H9 (cell line): Measurements from ENCODE around the gene COG8. TPM values are rescaled to one million over a fixed set of nuclear protein-coding genes. Genes with fewer than 3 reads are reported as not detected.

Source experiments
- DNase-seq: peaks from one replicate; pipeline ENCODE4 v3.0.0-alpha.2; 2017
- H2AFZ ChIP-seq: one replicate; pipeline ENCODE4 v1.6.1; 2013; ENCODE audit warnings: mild to moderate bottlenecking, low read length, control low read depth, moderate library complexity
- H2AK5ac ChIP-seq: 2 replicates; pipeline ENCODE4 v1.6.1; 2013; ENCODE audit warnings: low read length, control low read depth, mixed read lengths; ENCODE audit not compliant: insufficient read length
- H2BK120ac ChIP-seq: one replicate; pipeline ENCODE4 v1.6.1; 2013; ENCODE audit warnings: low read depth, mild to moderate bottlenecking, low read length, control low read depth, inconsistent platforms; ENCODE audit not compliant: poor library complexity, severe bottlenecking
- H2BK12ac ChIP-seq: 2 replicates; pipeline ENCODE4 v1.6.1; 2013; ENCODE audit warnings: low read length, control low read depth, mixed read lengths, low read depth; ENCODE audit not compliant: insufficient read length
- H2BK15ac ChIP-seq: 2 replicates; pipeline ENCODE4 v1.6.1; 2013; ENCODE audit warnings: low read depth, low read length, control low read depth
- H2BK20ac ChIP-seq: one replicate; pipeline ENCODE4 v1.6.1; 2013; ENCODE audit warnings: low read depth, mild to moderate bottlenecking, low read length, control low read depth, inconsistent platforms; ENCODE audit not compliant: poor library complexity, severe bottlenecking
- H2BK5ac ChIP-seq: 2 replicates; pipeline ENCODE4 v1.6.1; 2013; ENCODE audit warnings: low read length, control low read depth, mixed read lengths; ENCODE audit not compliant: insufficient read length
- H3K14ac ChIP-seq: 2 replicates; pipeline ENCODE4 v1.6.1; 2013; ENCODE audit warnings: low read length, control low read depth; ENCODE audit not compliant: insufficient read depth
- H3K18ac ChIP-seq: 2 replicates; pipeline ENCODE4 v1.6.1; 2013; ENCODE audit warnings: low read depth, mild to moderate bottlenecking, mixed read lengths, low read length, control low read depth; ENCODE audit not compliant: insufficient read length
- H3K23ac ChIP-seq: 2 replicates; pipeline ENCODE4 v1.6.1; 2013; ENCODE audit warnings: low read length, control low read depth, mixed read lengths, low read depth; ENCODE audit not compliant: insufficient read length
- H3K23me2 ChIP-seq: 2 replicates; pipeline ENCODE4 v1.6.1; 2013; ENCODE audit warnings: low read depth, mild to moderate bottlenecking, mixed read lengths, low read length, control low read depth; ENCODE audit not compliant: insufficient read length, poor library complexity, severe bottlenecking
- H3K27ac ChIP-seq: 2 replicates; pipeline ENCODE4 v1.5.1; 2013; ENCODE audit warnings: low read length, control low read depth, mixed read lengths, low read depth; ENCODE audit not compliant: insufficient read length
- H3K27me3 ChIP-seq: 2 replicates; pipeline ENCODE4 v1.6.1; 2013; ENCODE audit warnings: low read length, control low read depth, inconsistent platforms; ENCODE audit not compliant: insufficient read depth
- H3K4ac ChIP-seq: 2 replicates; pipeline ENCODE4 v1.6.1; 2013; ENCODE audit warnings: low read depth, mild to moderate bottlenecking, control low read depth, inconsistent platforms, low read length, moderate library complexity
- H3K4me1 ChIP-seq: 2 replicates; pipeline ENCODE4 v1.6.1; 2013; ENCODE audit warnings: low read length, control low read depth, inconsistent platforms; ENCODE audit not compliant: insufficient read depth
- H3K4me2 ChIP-seq: 2 replicates; pipeline ENCODE4 v1.6.1; 2013; ENCODE audit warnings: low read length, control low read depth, mixed read lengths; ENCODE audit not compliant: insufficient read length, insufficient read depth
- H3K56ac ChIP-seq: 2 replicates; pipeline ENCODE4 v1.6.1; 2013; ENCODE audit warnings: low read depth, mild to moderate bottlenecking, mixed read lengths, low read length, control low read depth; ENCODE audit not compliant: insufficient read length
- H3K79me1 ChIP-seq: 2 replicates; pipeline ENCODE4 v1.6.1; 2013; ENCODE audit warnings: low read depth, mild to moderate bottlenecking, moderate library complexity, low read length, control low read depth, inconsistent platforms; ENCODE audit not compliant: insufficient read depth, poor library complexity, severe bottlenecking
- H3K79me2 ChIP-seq: 2 replicates; pipeline ENCODE4 v1.6.1; 2013; ENCODE audit warnings: low read length, control low read depth, inconsistent platforms; ENCODE audit not compliant: insufficient read depth
- H3K9ac ChIP-seq: 2 replicates; pipeline ENCODE4 v1.6.1; 2013; ENCODE audit warnings: low read length, control low read depth, mixed read lengths; ENCODE audit not compliant: insufficient read length; ENCODE audit errors: extremely low read depth
- H3K9me3 ChIP-seq: one replicate; pipeline ENCODE4 v1.6.1; 2013; ENCODE audit warnings: low read depth, low read length, inconsistent platforms; ENCODE audit not compliant: control insufficient read depth
- H3T11ph ChIP-seq: one replicate; pipeline ENCODE4 v1.6.1; 2013; ENCODE audit warnings: mild to moderate bottlenecking, low read length, control low read depth, inconsistent platforms
- H4K20me1 ChIP-seq: one replicate; pipeline ENCODE4 v1.6.1; 2013; ENCODE audit not compliant: control insufficient read depth, insufficient read length, insufficient read depth
- H4K5ac ChIP-seq: 2 replicates; pipeline ENCODE4 v1.6.1; 2013; ENCODE audit warnings: low read depth, mild to moderate bottlenecking, mixed read lengths, low read length, control low read depth; ENCODE audit not compliant: insufficient read length
- H4K8ac ChIP-seq: replicated peaks from 2 replicates; pipeline ENCODE4 v1.6.1; 2013; ENCODE audit warnings: low read length, control low read depth, mixed read lengths, low read depth; ENCODE audit not compliant: insufficient read length
- H4K91ac ChIP-seq: 2 replicates; pipeline ENCODE4 v1.6.1; 2013; ENCODE audit warnings: low read depth, mild to moderate bottlenecking, moderate library complexity, mixed read lengths, low read length, control low read depth; ENCODE audit not compliant: insufficient read length
- H3K27ac Mint-ChIP-seq, 3 experiments: 2 replicates in 2 of 3; 3 replicates in 1 of 3; pipeline ENCODE4 v1.8.0; 2020 to 2021; ENCODE audit warnings: mixed read lengths in 3 of 3, mild to moderate bottlenecking in 1 of 3, moderate library complexity in 1 of 3
- H3K27me3 Mint-ChIP-seq: 2 replicates; pipeline ENCODE4 v1.8.0; 2021; ENCODE audit warnings: low read depth, mild to moderate bottlenecking, moderate library complexity, mixed read lengths
- H3K36me3 Mint-ChIP-seq, 3 experiments: 2 replicates in 2 of 3; 3 replicates in 1 of 3; pipeline ENCODE4 v1.8.0; 2020 to 2021; ENCODE audit warnings: low read depth in 3 of 3, mixed read lengths in 3 of 3; ENCODE audit not compliant: insufficient read depth in 1 of 3
- H3K4me1 Mint-ChIP-seq, 2 experiments: 2 replicates each; pipeline ENCODE4 v1.8.0; 2020; ENCODE audit warnings: mixed read lengths in 2 of 2
- H3K4me3 Mint-ChIP-seq, 2 experiments: 2 replicates in 1 of 2; 3 replicates in 1 of 2; pipeline ENCODE4 v1.8.0; 2020 to 2021; ENCODE audit warnings: mild to moderate bottlenecking in 2 of 2, mixed read lengths in 2 of 2, moderate library complexity in 1 of 2
- H3K9me3 Mint-ChIP-seq, 2 experiments: 2 replicates in 1 of 2; 3 replicates in 1 of 2; pipeline ENCODE4 v1.8.0; 2020; ENCODE audit warnings: mild to moderate bottlenecking in 2 of 2, mixed read lengths in 2 of 2, moderate library complexity in 1 of 2
- WGBS: extraction: QIAGEN DNeasy Blood & Tissue Kit; methylation state at CpG from one replicate; pipeline ENCODE4 v1.1.7; 2013; ENCODE audit warnings: missing lambda C conversion rate, low lambda C conversion rate, mixed read lengths; ENCODE audit not compliant: insufficient read length; ENCODE audit errors: extremely low coverage; 5-methylcytosine and 5-hydroxymethylcytosine counted together
- total RNA-seq: library from RNA; stranded (reverse); gene quantifications from 2 replicates; pipeline ENCODE4 v1.2.1, GENCODE V29; 2021
- TF ChIP-seq, protein P1 (sequence below): fragments of 200-600 bp; sonication (generic); conservative IDR thresholded peaks from 3 replicates; pipeline ENCODE4 v1.8.0; 2021; ENCODE audit warnings: antibody characterized with exemption, mild to moderate bottlenecking

The COG8 gene
- total RNA-seq, 1 experiment from 2014 or later, result 52.3 TPM

DNA sequence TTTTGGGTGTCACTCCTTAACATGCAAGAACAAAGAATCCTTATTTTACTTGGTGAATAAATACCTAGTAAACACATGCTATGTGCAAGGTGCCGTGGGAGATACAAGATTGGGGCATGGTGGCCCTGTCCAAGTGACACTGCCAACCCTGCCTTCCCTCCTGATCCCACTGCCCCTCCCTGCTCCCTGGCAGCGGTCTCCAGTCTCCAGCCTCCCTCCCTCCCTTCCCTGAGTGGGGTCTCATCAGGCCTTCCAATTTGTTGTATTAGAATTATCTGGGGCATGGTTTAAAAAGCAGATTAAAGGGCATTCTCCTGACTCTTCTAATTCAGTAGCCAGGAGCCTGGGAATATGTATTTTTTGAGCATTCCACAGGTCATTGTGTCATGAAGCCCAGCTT is 24.7 kb upstream of the COG8 start:
- Histone ChIP-seq H3K56ac (no peak overlapping the region), H3K23me2 (no peaks in the 10 kb centered on the region), H2BK120ac (no peak overlapping the region), H3K79me1 (no peaks in the 10 kb centered on the region), H3K23ac (no peak overlapping the region), H4K20me1 (no peaks in the 10 kb centered on the region), H3K9me3 (no peaks in the 10 kb centered on the region), H3K4me2 (no peak overlapping the region), H3K14ac (no peak overlapping the region), H4K5ac (no peak overlapping the region), H2BK12ac (no peak overlapping the region), H4K91ac (no peak overlapping the region), H3T11ph (no peak overlapping the region), H3K18ac (no peak overlapping the region), H3K27me3 (no peaks in the 10 kb centered on the region), H2AFZ (no peak overlapping the region), H2BK20ac (no peak overlapping the region), H3K27ac (no peak overlapping the region), H2BK15ac (no peak overlapping the region), H3K4ac (no peak overlapping the region), H3K4me1 (no peaks in the 10 kb centered on the region), H2AK5ac (no peak overlapping the region), H3K79me2 (no peaks in the 10 kb centered on the region), H2BK5ac (no peak overlapping the region), H3K9ac (no peak overlapping the region), H4K8ac (no peak overlapping the region)
- Mint-ChIP-seq H3K4me1 (no peaks in the 10 kb centered on the region), H3K4me3 (no peak overlapping the region), H3K27me3 (no peaks in the 10 kb centered on the region), H3K36me3 (peaks cover 11 to 41% (median 34%) of the 10 kb centered on the region in 3 experiments; a peak in 6 of 7 replicates), H3K27ac (no peak overlapping the region), H3K9me3 (no peaks in the 10 kb centered on the region)
- no CpG with 5 or more reads among the region's 2 CpGs for WGBS
- DNase-seq, result no peak
- TF ChIP-seq, protein P1, sequence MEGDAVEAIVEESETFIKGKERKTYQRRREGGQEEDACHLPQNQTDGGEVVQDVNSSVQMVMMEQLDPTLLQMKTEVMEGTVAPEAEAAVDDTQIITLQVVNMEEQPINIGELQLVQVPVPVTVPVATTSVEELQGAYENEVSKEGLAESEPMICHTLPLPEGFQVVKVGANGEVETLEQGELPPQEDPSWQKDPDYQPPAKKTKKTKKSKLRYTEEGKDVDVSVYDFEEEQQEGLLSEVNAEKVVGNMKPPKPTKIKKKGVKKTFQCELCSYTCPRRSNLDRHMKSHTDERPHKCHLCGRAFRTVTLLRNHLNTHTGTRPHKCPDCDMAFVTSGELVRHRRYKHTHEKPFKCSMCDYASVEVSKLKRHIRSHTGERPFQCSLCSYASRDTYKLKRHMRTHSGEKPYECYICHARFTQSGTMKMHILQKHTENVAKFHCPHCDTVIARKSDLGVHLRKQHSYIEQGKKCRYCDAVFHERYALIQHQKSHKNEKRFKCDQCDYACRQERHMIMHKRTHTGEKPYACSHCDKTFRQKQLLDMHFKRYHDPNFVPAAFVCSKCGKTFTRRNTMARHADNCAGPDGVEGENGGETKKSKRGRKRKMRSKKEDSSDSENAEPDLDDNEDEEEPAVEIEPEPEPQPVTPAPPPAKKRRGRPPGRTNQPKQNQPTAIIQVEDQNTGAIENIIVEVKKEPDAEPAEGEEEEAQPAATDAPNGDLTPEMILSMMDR, result no peak
